ENCODE results near the gene ATG2A.

ATG2A gene

DNA sequence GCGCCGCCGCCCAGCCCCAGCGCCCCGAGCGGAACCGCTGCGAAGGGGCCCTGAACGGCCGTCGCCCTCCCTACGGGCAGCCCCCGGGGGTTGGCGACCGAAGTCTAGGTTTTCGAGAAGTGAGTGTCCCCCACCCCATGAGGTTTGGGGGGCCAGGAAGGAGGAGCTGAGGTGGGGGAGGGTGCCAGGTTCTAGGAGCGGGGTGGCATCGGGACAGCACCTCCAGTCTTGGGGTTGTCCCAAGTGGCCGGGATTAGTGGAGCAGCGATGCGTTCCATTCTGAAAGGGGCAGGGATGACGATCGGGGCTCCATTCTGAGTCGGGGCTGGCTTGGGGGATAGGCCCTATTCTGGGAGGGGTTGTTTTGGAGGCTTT lies 7.9 kb upstream of the ATG2A start:
- no peak for DNase-seq (ENCODE audit: low spot score)

DNA sequence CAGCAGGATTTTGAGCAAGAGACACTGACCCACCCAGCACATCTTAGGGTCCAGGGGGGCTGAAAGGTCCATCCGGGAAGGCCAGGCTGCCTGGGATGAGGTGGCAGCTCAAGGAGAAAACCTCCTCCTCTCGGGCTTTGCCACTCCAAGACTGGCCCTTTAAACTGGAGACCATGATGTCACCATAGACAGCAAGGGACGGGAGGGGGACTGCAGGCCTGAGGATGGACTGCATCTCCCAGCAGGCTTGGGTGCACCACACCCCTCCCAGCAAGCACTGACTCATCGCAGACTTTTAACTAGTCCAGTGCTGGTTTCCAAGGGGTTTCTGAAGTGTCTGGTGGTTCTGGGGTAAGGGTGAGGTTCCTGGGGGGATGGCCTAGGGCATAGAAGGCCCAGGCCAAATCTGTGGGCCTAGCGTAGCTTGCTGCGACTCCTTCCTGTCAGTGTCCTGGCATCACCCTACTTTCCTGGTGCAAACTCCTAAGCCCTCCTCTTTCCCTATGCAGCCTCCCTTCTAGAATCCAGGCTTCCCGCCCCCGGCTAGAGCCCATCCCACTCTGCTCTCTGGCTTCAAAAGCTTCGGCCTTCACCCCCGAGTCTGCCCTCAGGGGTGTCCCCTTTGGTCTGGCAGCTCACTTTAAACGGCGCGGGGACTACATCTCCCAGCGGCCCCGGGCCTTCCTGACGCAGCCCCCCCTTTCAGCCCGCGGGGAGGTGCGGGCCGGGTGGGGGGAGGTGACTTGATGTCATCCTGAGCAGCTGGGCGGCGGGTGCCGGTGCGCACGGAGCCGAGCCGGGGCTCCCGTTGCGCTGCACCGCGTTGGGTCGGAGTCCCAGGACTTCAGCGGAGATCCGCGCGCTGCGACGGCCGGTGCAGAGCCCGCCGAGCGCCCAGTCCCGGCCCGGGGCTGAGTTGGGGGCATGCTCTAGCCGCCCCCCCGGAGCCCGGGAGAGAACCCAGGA lies 7.2 kb upstream of the ATG2A start, which contains the start of gene PPP2R5B:
TSS of gene PPP2R5B (plus strand) at position 746 of the 966 bp plus-strand sequence. CDS start 1,046 bp downstream, outside the sequence.
- DNase-seq (ENCODE audit: low spot score), result peak; percentile 89

DNA sequence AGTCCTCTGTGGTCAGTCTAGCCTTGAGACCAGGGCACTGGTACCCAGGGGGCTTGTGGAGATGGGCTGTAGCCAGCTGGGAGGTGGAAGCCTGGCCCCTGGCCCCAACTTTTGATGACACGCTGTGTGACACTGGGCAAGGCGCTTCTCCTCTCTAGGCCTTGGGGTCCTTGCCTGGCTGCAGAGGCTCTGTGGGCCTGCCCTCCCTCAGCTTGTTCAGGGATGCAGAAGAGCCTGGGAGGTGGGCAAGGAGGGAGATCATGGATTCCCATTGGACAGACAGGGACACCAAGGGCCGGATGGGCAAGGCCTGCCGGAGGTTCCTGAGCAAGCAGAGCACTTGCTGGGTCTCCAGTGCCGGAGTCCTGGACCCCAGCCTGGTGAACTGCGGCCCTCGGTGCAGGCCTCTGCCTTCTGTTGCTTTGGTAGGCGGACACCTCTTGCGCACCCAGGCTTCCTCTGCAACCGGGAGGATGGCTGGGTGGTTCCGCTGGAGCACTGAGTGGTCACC lies 6.2 kb upstream of the ATG2A start:
- DNase-seq (ENCODE audit: low spot score), result no peak

DNA sequence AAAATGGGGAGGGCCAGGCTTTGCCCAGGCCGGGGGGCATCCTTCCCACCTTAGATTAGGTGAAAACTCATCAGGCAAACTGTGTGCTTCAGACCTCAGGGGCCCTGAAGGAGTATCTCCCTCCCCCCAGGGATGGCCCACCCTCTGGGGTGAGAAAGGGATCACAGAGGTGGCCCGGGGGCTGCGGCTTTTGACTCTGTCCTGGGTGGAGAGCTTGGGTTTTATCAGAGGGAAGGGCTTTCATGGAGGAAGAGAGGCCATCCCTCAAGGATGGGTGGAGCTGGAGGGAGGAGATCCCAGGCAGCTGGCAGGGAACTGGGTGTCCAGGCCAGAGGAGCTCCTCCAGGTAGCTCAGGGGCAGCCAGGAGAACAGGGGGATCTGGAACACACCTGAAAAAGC lies 4.4 kb upstream of the ATG2A start:
- DNase-seq (ENCODE audit: low spot score), result no peak

DNA sequence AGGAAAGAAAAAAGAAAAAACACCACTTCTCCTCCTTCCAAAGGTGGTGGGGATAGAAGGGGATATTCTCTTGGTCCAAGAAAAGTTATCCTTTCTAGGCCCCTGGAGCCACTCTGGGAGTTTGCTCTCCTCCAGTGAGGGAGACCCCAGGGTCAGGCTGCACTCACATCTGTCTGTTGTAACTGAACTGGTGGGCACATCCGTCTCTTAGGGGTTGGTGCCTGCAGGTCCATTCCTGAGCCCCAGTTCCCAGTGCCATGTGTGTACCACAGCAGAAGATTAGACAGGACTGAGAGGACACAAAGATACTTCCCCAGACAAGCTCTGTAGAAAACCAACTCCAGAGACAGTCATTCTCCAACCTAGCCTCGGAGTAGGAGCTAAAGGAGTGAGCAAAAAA lies 3.1 kb upstream of the ATG2A start:
- no peak for DNase-seq (ENCODE audit: low spot score)

DNA sequence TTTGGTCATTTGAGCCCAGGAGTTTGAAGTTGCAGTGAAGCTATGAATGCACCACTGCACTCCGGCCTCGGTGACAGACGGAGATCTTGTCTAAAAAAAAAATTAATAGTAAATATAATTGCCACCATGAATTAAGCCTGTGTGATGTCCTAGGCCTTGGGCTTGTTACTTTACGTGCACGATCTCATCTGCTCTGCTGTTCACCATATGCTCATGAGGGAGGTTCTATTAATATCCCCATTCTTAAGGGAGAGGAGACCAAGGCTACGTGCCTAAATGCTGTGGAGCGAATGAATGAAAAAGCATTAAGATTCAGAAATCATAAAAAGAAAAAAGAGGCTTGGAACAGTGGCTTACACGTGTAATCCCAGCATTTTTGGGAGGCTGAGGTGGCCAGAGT lies 2.6 kb upstream of the ATG2A start:
- DNase-seq (ENCODE audit: low spot score), result no peak

DNA sequence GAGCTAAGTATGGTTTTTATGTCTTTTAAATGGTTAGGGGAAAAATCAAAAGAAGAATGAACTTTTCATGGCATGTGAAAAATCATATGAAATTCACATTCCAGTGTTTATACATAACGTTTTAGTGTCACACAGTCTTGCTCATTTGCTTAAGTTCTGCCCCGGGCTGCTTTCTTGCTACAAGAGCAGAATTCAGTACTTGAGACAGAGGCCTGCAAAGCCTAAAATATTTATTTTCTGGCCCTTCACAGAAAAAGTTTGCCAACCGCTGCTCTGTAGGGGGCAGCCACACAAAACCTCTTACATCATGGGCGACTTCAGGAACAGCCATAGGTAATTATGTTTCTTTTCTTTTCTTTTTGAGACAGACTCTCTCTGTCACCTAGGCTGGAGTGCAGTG lies 1.0 kb upstream of the ATG2A start:
- DNase-seq (ENCODE audit: low spot score), result peak; percentile 77

DNA sequence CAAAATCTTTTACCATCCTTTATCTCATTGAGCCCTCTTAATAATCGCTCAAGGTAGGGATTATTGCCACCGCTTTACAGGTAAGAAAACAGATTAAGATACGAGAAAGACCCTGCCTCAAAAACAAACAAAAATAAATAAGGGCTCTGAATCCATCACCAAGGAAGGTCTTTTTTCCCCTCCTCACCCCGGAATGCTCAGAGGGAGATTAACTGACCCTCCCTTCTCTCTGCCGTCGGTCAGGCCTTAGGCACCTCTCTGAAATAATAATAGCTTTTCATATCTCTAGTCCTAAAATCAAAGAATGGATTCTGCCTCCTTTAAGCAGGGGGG lies 620 bp upstream of the ATG2A start:
- no peak for DNase-seq (ENCODE audit: low spot score)

DNA sequence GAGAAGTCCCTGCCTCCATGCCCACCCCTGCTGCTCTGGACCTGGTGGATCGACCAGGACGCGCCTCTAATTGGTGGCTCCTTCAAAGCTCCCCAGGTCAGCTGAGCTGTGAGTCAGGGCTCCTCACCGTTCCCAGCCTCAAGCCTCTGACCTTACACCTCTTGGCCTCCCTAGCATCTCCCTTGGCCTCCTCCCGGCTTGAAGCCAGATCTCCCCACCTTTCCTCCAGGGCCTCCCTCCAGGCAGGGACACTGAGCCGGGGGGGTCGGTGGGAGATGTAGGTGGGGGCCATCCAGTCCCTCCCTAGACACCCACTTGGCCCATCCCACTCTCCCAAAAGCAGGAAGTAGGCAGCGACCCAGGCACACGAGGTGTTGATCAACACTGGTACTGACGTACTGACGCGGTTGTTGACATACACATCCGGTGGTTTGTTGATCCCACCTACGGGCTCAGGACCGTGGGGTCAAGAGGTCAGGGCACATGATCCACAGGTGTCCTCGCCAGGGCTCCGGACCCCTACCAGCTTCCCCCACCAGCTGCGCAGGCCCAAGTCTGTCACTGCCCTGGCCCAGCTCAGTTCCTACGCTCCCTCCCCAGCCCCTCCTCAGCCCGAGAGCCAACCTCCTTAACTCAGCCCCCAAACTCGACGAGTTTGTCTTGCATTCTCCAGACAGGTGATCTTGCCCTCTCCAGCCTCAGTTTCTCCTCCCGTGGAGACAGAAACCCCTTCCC lies 802 bp downstream of the ATG2A start:
- DNase-seq (ENCODE audit: low spot score), result peak; percentile 66

DNA sequence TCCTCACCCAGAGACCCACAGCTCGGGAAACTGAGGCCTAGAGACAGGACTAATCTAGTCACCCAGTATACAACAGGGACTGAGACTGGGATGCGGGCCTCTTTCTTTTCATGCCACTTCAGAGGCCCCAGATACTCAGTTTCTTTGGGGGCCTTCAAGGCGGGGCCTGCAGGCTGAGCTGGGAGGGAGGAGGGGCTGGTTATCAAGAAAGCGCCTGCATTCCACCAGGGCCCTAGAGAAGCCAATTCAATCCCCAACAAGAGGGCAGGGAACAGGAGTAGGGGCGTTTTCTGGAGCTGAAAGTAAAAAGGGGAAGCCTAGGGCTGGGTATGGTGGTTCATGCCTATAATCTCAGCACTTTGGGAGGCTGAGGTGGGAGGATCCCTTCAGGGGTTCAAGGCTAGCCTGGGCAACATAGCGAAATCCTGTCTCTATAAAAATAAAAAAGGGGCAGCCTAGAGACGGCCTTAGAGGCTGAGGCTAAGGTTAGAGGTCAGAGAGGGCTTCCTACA lies 1.6 kb downstream of the ATG2A start:
- DNase-seq (ENCODE audit: low spot score), result no peak

DNA sequence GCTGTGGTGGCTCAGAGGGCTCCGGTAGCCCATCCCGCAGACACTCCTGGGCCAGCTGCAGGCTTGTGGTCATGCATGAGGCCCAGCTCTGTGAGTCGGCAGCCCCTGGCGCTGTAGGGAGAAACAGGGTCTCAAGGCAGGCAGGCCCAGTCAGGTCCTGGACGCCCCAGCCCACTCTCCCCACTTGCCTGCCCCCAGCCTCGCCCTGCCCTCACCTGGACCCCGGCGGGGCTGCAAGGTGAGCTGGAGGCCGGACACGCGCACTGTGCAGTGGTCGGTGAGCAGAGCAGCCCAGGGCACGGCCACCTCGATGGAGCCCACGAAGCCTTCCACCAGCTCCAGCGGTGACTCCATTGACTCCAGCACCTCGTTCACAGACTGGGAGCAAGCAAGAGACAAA lies 2.9 kb downstream of the ATG2A start:
- no peak for DNase-seq (ENCODE audit: low spot score)

DNA sequence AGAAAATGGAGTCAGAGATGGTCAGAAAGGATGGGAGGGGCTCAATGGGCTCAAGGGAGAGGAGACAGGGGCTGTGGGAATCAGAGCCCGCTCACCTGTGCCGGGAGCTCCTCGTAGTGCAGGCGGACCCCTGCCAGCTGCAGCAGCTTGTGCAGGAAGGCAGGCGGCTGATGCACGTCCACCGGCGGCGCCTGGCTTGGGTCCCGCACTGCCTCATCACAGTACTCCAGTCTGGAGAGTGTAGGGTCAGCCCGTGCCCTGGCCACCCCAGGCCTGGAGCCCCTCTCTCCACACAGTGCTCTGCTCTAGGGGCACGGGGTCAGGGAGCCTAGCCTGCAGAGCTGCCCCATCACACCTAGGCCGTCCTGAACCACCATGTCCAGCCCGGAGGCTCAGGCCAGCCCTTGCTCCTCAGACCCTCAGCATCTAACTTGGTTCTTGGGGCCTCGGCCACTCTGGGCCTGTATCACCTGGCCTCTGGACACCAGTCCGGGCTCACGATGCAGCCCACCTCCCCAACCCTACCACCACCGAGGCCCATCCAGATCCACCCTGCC lies 3.8 kb downstream of the ATG2A start:
- no peak for DNase-seq (ENCODE audit: low spot score)

DNA sequence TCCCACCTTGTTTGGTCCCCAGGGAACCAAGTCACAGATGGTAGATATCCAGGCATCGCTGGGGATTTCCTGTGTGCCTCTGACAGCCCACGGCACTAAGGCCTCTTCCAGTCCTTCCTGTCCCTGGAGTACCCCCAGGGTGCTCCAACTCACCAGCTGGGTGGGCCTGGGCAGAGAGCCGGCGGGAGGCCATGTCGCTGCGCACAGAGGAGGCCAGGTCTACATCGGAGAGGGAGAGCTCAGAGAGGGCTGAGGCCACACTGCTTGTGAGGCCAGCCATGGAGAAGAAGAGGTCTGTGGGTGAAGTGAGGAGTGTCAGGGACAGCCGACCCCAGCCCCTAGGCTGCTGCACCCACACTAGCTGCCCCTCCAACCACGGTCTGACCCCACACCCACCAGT lies 5.3 kb downstream of the ATG2A start:
- no peak for DNase-seq (ENCODE audit: low spot score)

DNA sequence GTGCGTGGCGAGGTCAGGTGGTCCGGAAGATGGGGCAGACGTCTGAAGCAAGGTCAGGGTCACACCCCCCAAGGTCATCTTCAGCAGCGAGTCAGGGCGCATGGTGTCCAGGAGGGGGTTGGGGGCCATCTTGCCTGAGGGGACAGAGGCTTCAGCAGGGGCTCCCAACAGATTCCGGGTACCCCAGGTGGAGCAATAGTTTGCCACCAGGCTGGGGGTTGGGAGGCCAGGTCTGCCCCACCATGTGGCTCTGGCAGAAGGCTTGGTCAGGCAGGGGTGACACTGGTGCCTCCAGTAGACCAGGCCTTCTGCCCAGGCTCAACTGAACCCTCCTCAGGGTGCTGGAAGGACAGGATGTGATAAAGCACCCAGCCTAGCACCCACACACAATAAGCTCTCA lies 5.9 kb downstream of the ATG2A start:
- no peak for DNase-seq (ENCODE audit: low spot score)

DNA sequence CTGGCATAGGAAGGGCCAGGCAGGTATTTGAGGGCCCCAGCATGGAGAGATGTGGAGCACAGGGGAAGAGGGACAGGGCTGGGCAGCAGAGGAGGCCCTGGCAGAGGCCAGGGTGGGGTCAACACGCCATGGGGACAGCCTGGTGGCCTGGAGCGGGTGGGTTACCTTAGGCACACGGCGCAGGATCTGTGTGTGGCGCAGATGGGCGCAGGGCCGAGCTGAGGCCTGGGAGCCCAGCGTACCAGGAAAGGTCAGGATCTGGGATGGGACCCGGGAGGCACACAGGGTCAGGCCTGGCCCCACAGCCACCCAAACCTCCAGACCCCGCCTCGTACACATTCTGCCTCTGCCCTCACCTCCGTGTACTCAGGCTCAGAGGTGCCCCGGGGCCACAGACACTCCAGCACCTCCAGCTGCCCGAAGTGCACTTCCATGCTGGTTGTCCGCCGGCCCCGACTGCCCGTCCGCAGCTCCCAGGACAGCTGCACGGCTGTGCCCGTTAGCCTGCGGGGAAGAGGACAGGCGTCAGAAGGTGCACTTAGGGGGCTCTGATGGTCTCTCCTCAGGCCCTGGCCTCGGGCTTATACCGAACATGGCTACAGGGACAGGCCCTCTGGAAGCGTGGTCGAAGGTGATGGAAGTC lies 6.4 kb downstream of the ATG2A start:
- DNase-seq (ENCODE audit: low spot score), result no peak

DNA sequence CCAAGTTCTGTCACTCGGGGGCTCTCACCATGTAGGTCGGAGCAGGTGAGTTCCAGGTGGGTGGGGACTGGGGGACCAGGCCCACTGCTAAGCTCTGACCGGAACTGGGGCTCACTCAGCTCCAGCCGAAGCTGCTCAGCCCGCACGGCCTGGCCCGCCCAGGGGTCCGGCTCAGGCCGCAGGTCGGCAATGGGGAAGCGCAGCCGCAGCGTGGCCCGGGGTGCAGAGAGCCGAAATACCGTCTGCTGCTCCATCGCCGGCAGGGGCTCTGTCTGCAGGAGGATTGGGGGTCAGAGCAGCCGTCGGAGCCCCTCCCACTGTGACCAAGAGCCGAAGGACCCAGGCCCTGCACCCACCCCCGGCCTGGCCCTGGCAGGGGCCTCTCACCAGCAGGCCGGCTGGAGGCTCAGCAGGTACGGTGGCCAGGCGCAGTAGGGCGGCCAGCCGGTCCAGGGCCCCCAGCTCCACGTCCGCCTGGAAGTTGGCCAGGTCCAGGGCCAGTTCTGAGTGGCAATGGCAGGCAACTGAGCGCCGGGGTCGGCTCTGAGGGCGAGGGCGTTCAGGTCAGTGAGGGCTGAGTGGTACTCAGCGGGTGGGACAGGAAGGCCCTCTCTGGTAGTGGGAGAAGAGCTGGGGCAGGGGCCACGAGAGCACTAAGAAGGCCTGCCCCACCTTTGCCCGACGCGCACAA lies 7.2 kb downstream of the ATG2A start:
- no peak for DNase-seq (ENCODE audit: low spot score)

DNA sequence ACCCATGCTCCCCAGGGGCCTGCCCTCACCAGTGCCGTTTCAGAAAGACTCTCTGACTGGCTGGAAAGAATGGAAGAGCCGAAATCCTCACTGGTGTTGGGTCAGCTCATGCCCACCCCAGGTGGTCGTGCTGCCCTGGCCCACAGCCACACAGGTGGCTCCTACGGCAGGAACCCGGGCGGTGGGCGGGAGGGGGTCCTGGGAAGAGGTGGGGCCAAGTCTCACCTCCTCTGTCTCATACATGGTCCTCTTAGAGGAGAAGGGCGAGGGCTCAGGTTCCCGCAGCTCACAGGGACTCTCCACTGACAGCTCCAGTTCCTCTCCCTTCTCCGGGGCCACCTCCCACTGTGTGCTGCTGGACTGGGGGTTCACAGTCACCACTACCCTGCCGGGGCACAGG lies 8.2 kb downstream of the ATG2A start:
- DNase-seq (ENCODE audit: low spot score), result no peak

DNA sequence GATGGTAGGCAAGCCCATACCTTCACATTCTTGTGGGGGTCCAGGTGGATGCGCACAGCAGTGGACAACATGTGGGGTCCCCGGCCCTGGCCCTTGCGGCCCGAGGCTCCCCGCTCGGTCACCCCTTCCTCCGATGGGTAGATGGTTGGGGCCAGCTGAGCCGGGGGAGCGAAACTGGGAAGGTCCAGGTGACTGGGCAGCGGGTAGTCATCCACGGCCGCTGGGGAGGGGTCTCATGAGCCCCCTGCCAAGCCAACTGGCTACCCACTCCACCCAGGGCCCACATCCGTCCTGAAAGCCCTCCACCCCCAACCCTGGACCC lies 10.7 kb downstream of the ATG2A start:
- DNase-seq (ENCODE audit: low spot score), result no peak

DNA sequence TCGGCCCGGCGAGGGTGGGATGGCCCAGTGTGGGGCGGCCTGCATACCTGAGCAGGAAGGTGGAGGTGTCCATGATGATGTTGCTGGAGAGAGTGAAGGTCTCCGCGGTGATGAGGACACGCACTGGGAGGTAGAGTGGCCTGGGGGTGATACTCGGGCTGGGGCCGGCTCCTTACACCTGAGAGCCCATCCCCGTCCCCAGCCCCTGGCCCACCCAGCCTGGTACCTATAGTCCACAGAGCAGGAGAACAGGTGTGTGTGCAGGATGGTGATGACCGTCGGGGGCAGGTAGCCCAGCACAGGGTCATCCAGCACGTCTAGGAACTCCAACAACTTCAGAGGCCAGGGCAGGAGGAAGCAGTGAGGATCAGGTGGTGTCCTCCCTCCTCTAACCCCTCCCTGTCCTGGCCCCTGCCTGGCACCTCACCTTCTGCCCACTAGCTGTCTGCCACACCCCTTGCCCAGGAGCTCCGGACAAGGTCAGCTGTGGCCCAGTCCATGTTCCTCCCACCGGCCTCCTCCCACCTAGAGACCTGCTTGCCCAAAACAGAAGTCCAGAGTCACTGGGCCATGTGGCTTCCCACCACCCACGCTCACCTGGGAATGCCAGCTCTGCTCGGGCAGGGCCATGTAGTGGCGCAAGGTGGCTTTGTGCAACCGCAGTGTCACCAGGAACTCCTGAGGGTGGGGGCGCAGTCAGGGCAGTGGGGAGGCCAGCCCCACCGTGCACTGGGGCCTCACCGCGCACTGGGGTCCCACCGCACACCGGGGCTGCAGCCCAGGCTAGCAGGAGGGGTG lies 11.3 kb downstream of the ATG2A start:
- DNase-seq (ENCODE audit: low spot score), result no peak

DNA sequence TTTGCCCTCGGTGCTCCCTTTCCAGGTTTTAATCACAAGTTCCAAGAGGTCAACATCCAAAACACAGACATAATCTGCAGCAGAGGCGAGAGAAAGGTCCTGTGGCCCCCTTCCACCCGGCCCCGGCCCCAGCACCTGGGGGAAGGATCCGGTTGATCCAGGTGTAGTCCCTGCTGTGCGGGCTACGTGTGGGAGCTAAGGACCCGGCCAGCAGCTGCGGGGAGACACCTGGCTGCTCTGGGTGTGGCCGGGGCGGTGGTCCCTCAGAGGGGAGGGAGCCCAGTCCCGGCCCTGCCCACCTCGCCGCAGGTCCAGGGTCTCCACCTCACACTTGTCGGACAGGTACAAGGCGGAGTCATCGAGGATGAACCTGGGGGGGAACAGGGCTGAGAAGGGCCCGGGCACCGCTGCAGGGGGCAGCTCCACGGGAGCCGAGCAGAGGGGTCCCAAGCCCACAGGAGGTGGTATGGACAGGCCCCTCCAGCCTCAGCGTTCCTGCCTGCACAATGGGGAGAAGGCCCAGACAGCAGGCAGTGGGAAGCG lies 13.6 kb downstream of the ATG2A start:
- no peak for DNase-seq (ENCODE audit: low spot score)
